GDM1 (cell line): ENCODE data around the gene CLEC14A.

Experiments
- DNase-seq: peaks from one replicate; lab custom pipeline; 2025; lab: John Stamatoyannopoulos, UW

Gene CLEC14A

DNA sequence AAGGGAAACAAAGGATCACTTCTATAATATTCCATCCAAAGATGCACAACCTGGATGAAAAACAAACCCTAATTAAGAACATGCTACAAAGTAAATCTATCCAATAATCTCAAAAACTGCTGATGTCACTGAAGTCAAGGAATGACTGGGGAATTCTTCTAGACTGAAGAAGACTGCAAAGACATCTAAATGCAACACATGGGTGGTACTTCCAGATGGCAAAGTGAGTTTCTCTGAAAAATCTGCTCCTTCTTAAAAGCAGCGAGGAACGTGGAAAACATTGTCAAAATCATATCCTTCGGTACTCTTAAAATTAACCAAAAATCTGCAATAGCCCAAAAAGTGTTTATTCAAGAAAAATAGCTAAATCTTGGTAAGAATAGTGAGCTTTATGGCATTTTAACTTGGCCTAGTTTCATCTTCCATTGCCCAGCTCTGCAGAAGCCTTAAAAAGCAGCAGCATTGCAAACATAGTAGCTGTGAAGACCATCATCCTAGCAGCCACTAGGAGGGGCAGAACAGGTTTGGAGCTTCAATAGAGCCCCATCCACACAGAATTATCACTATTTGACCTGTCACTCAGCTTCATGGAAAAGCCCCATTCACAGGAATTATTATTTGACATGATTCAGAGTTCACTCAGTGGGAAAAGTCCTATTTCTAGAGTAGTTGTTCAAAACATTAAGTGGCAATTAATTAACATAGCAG, 7.4 kb downstream of the CLEC14A start:
- DNase-seq, result no peak

DNA sequence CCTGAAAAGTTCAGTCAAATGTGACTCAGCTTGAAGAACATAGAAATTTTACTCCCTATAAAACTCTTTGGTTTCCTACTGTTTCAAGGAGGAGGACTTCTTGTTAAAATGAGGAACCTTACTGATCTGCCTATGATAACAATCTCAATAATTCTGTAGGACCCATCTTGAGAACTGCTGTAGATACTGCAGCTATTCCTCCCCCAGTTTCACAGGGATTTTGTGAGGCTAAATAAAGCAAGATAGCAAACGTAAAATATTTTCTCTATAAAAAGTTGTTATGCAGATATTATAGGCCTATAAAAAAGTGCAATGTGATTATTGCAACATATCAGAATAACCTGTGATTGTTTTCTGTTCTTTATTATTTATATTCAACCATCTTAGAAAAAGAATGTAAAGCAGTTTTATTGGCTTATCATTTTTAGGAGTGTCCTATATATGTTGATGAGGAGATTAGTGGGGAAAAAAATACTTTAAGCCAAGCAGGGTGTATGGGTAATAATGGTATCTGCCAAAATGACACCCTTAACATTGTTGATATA, 12.1 kb downstream of the CLEC14A start:
- DNase-seq, result no peak

DNA sequence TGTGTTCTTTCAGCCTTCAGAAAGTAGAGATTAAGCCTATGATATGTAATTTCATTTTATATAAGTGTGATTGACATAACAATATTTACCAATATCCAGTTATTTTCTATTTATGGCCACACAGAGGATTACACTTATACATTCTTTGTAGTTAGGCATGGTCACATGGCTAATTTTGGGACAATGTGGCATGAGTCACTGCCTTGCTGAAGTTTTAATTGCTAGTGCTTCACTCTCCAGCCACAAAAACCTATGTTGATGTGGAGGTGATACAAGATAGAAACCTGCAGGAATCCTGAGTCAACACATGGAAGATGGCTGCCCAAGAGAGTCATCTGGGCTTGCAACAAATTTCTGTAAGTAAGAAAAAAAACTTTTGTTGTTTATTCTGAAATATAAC, 17.0 kb downstream of the CLEC14A start:
- no peak for DNase-seq

DNA sequence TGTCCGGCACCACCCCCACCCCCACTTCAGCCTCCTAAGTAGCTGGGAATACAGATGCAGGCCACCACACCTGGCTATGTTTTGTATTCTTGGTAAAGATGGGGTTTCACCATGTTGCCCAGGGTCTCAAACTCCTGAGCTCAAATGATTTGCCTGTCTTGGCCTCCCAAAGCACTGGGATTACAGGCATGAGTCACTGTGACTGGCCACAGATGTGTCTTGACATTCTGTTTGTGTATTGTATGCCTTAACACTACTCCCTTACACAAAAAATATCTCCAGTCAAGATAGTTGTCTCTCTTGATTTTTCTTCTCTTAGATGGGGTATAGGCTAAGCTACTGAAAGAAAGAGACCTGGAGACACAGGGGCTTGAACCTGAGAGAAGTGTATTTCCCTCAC, 17.6 kb downstream of the CLEC14A start:
- DNase-seq, result no peak

DNA sequence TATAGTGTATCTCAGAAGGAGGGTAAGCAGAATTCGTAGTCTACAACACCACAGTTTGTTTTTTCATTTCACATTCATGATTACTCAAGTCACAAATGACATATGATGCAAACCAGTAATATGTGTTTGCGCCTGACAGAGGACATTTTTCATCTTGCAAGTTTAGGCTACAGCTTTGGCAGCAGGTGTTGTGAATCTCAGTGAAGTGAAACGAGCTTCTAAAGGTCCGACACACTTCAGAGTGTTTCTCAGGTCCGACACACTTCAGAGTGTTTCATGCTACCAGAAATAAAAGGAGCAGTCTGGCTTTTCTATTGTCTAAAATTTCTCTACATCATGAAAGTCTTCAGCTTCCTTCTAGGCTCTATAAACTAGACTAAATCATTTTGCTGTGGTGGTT, 22.7 kb downstream of the CLEC14A start:
- DNase-seq, result no peak

DNA sequence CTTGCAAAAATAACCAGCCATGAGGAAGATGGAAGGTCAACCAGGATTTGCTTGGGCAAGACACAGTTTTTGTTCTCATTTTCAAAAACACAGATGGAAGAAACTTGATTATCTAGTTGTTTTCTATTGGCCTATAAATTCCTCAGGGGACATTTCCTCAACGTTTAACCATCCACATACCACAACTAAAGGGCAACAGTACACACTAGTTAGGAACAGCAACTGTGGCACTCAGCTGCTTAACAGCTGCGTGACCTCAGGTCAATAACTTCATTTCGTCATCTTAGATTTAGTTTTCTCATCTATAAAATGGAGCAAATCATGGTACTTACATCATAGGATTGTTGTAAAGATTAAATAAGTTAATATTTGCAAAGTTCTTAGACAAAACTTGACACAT, 29.5 kb downstream of the CLEC14A start:
- no peak for DNase-seq

DNA sequence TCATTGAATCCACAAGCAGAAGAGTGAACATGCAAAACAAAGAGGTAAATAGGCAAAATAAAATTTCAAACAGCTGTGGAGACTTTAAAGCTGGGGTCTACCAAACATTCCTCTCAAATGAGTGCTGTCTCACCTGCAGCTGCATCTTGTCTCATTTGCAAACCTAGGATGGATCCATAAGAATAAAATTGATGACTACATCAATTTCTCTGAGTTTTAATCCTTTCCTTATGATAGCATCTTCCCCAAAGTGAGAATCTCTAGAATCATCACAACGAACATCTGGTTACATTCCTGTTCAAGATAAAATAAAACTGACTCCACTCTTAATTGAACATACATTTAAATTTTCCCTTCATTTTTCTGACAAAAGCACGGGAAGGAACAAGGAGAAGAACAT, 29.9 kb downstream of the CLEC14A start:
- no peak for DNase-seq

DNA sequence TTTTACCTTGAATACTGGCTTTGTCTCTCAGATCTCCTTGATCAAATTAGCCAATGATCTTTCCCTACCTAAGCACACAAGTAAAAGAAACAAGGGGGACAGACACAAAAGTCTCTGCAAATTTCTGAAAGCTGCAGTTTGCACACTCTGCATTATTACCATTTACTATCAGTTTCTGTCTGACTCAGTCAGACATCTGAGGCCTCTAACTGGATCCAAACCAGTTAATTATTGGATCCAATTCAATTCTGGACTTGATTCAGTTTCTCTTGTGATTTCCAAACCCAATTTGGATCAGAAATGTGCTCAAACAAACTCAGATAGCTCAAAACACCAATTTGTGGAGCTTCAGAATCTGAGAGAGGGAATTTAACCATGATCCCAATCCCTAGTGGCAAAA, 31.6 kb downstream of the CLEC14A start:
- DNase-seq, result no peak

DNA sequence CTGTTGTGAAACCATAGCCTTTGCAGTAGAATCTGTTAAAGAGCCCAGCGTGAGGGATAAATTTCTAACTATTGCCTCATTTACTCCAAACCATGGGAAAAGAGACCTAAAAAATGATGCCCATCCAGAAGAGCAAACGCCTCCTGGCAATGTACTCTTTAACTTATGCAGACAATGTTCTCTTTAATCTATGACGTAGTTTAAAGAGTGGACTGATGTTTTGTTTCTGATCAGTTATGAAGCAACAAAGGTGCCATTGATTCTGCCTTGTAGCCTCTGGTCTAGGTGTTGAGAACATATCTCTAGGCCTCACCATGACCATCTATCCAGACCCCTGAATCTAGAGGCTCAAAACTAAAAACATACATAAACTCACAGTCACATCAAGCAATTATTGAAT, 34.8 kb downstream of the CLEC14A start:
- no peak for DNase-seq

DNA sequence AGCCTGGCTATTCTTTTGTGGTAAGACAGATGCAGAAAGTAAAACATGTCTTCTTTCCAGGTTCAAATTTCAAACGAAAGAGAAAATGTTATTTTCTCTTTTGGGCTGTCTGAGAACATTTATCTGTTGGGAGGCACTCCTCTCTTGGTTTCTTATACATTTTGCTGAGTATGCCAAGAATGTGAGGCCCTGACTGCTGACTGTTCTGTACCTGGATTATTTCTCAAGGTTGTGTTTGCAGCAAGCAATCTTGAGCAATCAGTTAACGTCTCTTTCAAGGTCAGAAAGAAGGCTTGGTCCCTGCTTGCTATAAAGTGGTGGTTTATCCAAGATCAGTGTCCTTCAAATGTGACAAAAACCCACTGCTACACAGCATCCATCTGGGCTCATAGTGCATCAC, 38.3 kb downstream of the CLEC14A start:
- DNase-seq, result no peak

DNA sequence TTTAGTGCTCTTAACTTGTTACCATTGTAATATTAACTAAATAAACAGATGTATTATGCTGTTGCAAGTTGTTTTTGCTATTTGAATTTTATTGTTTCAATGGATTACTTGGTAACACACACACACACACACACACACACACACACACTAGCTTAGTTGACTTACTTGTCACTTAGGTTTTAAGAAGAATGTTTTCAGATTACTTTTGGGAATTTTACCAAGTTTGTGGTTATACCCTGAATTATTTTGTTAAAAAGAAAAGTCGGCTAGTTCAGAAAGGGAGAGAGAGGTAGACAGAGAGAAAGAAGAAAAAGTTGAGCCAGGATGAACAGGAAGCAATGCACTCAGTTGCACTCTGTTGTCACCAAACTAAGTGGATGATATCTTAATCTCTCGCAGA, 42.9 kb downstream of the CLEC14A start:
- DNase-seq, result no peak

DNA sequence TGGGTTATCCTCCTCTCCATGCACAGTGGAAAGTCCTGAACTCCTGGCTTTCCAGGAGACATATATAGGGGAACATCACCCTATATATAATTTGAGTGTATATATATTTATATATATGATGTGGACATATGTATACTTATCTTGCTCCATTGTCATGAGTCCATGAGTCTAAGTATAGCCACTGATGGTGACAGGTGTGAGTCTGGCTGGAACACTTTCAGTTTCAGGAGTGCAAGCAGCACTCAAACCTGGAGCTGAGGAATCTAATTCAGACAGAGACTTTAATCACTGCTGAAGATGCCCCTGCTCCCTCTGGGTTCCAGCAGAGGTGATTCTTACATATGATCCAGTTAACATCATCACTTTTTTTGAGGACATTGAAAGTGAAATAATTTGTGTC, 43.8 kb downstream of the CLEC14A start:
- DNase-seq, result no peak

DNA sequence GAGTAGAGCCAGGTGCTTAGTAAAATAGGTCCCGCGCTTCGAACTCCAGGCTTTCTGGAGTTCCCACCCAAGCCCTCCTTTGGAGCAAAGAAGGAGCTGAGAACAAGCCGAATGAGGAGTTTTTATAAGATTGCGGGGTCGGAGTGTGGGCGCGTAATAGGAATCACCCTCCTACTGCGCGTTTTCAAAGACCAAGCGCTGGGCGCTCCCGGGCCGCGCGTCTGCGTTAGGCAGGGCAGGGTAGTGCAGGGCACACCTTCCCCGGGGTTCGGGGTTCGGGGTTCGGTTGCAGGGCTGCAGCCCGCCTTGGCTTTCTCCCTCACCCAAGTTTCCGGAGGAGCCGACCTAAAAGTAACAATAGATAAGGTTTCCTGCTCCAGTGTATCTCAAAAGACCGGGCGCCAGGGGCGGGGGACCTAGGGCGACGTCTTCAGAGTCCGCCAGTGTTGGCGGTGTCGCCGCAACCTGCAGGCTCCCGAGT, 44.6 kb downstream of the CLEC14A start:
- no peak for DNase-seq

DNA sequence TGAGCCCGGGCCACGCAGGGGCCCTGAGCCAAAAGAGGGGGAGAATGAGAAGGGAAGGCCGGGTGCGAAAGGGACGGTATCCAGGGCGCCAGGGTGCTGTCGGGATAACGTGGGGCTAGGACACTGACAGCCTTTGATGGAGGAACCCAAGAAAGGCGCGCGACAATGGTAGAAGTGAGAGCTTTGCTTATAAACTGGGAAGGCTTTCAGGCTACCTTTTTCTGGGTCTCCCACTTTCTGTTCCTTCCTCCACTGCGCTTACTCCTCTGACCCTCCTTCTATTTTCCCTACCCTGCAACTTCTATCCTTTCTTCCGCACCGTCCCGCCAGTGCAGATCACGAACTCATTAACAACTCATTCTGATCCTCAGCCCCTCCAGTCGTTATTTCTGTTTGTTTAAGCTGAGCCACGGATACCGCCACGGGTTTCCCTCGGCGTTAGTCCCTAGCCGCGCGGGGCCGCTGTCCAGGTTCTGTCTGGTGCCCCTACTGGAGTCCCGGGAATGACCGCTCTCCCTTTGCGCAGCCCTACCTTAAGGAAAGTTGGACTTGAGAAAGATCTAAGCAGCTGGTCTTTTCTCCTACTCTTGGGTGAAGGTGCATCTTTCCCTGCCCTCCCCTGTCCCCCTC, 45.2 kb downstream of the CLEC14A start:
- DNase-seq, result no peak

DNA sequence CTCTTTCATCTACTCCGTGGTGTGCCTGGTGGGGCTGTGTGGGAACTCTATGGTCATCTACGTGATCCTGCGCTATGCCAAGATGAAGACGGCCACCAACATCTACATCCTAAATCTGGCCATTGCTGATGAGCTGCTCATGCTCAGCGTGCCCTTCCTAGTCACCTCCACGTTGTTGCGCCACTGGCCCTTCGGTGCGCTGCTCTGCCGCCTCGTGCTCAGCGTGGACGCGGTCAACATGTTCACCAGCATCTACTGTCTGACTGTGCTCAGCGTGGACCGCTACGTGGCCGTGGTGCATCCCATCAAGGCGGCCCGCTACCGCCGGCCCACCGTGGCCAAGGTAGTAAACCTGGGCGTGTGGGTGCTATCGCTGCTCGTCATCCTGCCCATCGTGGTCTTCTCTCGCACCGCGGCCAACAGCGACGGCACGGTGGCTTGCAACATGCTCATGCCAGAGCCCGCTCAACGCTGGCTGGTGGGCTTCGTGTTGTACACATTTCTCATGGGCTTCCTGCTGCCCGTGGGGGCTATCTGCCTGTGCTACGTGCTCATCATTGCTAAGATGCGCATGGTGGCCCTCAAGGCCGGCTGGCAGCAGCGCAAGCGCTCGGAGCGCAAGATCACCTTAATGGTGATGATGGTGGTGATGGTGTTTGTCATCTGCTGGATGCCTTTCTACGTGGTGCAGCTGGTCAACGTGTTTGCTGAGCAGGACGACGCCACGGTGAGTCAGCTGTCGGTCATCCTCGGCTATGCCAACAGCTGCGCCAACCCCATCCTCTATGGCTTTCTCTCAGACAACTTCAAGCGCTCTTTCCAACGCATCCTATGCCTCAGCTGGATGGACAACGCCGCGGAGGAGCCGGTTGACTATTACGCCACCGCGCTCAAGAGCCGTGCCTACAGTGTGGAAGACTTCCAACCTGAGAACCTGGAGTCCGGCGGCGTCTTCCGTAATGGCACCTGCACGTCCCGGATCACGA, 46.0 kb downstream of the CLEC14A start:
- DNase-seq, result no peak

DNA sequence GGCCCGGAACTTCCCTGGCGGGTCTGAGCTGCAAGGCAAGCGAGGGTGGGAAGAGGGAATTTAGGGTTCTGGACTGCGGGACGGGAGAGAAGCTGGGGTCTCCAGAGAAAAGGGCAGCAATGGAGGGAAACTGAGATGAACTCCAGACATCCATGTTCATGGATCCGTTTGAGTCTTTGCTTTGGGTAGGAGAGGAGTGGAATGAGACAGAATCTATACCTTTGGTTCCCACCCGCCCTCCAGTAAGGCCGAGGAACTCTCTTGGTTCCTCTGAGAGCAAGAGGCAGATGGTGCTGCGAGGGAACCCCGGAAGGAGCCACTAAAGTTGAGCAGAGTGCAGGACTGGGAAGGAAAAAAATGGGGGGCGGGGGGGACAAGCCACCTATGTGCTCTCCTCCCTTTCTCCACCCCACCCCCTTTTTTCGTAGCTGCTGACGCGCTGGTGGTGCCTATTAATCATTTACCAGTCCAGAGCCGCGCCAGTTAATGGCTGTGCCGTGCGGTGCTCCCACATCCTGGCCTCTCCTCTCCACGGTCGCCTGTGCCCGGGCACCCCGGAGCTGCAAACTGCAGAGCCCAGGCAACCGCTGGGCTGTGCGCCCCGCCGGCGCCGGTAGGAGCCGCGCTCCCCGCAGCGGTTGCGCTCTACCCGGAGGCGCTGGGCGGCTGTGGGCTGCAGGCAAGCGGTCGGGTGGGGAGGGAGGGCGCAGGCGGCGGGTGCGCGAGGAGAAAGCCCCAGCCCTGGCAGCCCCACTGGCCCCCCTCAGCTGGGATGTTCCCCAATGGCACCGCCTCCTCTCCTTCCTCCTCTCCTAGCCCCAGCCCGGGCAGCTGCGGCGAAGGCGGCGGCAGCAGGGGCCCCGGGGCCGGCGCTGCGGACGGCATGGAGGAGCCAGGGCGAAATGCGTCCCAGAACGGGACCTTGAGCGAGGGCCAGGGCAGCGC, 47.0 kb downstream of the CLEC14A start:
- DNase-seq, result no peak

DNA sequence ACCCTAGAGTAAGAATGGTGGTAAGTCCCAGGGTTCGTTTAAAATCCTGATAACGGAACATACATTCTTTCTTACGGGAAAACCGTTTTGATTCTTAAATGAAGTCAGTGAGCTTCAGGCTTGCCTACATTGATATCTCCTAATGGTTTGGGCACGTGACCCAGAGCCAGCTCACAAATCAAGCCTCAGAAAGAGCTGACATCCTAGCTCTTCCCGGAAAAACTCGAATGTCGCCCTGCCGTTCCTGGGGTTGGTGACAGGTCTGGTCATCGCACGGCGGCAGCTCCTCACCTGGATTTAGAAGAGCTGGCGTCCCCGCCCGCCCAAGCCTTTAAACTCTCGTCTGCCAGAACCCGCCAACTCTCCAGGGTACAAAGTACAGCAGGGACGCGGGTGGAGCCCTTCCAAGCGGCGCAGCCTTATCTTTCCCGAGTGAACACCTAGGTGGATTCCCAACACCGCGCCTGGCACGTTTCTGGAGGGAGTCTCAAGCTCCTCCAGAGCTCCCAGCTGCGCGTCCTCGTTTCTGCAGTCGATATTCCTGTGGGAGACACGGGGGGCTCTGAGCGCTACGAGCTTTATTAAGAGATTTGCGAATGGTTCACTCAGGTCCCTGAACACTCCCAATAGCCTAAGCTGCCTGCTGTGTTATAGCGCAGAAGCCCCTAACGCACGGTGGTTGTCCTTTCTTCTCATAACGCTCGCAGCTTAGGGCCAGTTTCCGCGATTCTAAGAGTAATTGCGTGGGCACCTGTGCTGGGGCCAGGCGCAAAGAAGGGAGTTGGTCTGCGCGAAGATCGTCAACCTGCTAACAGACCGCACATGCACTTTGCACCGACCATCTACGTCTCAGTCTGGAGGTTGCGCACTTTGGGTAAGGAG, 47.9 kb downstream of the CLEC14A start, which contains the start of gene SSTR1:
Gene SSTR1 (plus strand): TSS at position 169 of the 882 bp plus-strand sequence. CDS start 1,486 bp downstream, outside the sequence.
- no peak for DNase-seq

DNA sequence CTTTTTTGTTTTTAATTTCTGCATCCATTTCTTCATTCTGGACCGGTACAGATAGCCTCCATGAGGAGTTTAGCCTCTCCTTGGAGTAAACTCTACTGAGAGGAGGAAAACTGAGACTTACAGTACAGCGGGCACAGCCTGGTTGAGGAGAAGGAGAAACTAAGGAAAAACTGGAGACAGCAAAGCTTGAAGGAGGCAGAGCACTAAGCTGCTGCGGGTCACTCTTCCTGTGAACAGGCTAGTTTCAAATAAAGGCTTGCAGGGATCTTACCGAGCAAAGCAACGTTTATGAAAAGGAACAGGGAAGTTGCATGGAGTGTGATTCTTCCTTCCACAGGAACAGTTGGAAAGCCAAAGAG, 48.5 kb downstream of the CLEC14A start:
- no peak for DNase-seq

DNA sequence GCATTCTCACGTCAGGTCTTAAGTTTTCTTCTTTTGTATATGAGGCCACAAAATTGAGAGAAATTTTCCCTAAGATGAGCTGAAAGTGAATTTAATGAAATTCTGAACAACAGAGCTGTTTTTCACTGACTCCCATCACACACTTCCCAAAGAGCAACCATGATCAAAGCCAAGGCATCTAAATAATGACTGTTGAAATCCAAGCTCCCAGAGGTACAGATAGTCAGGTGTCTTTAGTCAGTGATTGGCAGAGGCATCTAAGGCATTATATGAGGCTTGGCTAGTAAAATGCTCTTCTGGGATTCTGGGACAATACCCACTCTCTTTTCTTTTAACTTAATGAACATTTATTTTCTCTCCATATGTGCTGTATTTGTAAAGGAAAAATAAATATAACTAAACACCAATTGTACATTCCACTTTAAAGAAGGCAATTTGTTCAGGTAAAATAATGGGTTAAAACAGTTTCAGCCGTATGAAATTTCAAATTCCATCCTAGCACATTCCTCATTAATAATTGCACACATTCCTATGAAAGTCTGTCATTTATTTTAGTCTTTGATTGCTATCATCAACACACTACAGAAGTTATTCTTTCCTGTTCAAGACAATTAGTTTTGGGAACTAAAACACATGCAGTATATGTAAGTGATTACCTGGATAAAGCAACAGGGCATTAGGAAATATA, 49.1 kb downstream of the CLEC14A start:
- DNase-seq, result no peak
